ENCODE data around the gene PURA.

The PURA gene

DNA sequence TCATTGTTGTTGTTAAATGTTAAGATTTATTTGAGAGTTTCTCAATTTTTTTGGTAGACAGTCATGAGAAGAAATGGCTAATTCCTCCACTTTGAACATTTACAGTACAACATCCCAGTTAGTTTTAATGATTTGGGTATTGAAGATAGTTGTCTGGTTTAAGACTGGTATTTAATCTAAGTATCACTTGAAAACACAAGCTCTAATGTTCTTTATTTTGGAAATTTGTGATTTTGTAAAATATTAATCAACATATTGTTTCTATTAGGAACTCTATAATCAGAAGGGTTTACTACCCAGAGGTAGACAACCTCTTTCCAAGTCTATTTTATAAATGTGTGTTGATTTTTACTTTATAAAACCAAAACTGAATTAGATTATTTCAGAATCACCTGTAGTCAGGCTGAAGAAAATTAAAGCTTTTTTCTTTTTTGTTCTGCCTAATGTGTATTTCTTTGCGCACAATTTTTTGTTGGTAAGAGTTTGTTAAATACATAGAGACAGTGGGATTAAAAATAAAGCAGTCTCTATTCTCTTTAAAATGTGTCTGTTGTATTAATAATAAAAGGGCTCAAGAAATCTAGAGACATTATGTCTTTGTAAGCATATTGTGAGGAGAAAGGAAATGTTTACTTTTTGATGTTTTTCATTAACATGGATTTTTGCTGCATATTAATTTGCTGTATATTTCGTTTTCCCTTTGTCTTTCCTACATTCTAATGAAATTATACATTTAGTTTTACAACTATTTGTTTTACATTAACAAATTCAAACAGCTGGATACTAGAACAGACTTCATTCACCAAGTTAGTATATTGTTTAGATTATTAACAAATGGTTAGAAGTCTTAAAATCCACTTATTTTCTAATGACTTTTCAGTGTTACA is 3.9 kb upstream of the PURA start:
- DNase-seq (ENCODE audit: low read depth), result no peak

- no peak for DNase-seq (ENCODE audit: low read depth)
Observed at GRCh38 chr5:140110646-140110957, 3.3 kb upstream of the PURA start.

DNA sequence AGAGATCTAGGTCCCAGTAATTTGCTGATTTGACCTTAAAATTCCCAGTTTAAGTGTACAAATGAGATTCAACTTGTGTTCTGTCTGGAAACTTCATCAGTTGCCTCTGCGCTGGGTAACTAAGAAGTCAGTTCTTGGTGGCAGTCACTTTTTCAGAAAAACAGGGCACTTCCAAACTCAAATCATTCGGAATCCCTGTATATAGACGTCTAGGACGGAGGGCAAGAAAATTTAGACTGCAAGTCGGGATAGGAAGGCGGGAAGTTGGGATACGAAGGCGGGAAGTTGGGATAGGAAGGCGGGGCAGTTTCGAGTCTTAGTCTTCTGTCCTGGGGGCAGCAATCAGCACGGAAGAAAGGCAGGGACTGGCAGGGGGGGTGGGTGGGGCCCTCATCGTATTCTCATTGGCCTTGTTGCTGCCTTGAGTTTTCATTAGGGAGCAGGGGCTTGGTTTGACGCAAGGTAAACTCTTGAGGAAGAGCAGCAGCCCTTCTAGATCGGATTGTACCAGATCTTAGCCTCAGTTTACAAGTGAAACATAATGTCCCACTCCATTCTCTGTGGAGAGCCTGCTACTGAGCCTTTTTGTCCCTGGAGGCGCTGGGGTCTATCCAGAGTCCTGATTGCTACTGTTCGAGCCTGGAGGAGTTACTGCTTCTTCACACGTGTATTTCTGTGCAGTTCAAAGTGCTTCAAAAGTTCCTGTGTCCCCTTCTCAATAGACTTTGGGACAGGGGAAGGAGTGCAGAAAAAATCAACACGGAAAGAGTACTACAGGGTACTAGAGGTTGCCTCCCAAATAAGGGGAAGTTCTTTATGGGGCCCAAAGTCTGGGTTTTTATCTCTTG is 2.7 kb upstream of the PURA start:
- DNase-seq (ENCODE audit: low read depth), result no peak

GRCh38 chr5:140111859-140112551 is 1.9 kb upstream of the PURA start:
- no peak for DNase-seq (ENCODE audit: low read depth)

DNA sequence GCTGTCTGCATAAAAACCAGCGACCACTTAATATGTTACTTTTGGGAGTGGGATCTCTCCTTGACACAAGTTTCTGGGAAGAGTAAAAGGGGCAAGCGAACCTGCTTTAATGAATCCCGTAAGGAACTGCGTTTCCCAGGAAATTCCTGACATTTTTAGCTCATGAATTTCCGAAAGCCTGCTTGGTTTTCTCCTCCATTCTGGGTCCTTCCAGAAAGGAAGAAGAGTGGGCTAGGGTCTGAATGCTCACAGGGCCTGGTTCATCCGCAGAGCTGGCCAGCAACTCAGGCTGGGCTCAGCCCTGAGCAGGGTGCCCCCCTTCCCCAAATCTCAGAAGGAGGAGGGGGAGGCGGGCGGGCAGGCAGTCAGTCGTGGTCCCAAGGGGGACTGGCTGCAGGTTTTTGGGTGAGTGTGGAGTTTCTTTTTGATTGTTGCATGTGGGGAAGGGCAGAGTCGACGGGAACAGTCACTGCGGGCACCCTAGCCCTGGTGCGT is 1.2 kb upstream of the PURA start:
- no peak for DNase-seq (ENCODE audit: low read depth)

GRCh38 chr5:140113180-140113698 is 670 bp upstream of the PURA start:
- no peak for DNase-seq (ENCODE audit: low read depth)

GRCh38 chr5:140114341-140115185 is 654 bp downstream of the PURA start:
- DNase-seq (ENCODE audit: low read depth), result no peak

GRCh38 chr5:140115186-140115500 is 1.2 kb downstream of the PURA start:
- DNase-seq (ENCODE audit: low read depth), result no peak

DNA sequence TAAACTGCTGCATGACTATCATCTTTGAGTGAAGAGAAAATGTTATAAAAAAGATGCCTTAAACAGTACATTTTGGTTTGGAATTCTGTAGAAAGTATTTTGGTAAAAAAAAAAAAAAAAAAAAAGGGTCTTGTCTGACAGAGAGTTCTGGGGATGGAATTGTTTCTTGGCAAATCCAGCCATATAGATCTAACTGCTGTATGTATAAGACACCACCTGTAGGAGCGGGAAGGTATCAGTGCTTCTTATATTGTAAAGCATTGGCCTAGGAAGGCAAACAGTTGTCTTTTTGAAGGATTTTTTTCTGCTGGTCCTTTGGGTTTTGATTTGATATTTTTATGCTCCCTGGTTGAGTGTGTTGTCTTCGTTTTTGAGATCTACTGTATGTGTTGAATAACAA is 2.8 kb downstream of the PURA start:
- no peak for DNase-seq (ENCODE audit: low read depth)

GRCh38 chr5:140117523-140117922 is 3.6 kb downstream of the PURA start:
- no peak for DNase-seq (ENCODE audit: low read depth)

- no peak for DNase-seq (ENCODE audit: low read depth)
Observed at GRCh38 chr5:140118302-140118936, 4.5 kb downstream of the PURA start.

DNA sequence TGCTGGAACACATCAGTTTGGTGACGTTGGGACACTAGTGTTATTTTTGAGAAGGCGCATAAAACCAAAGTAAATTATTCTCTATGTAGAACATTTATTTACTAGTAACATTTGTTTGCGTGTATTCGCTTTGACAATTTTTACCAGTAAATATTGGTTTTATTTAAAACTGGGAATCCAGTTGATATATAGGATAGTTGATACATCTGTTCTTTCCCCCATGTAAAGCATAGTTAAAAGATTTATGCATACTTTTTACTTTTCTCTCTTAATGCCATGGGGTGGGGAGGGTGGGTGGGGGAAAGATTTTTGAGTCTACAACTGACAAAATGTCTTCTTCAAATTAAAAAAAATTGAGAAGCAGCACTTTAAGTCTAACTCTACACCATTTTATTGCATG is 11.7 kb downstream of the PURA start, which contains the start of gene IGIP:
Gene IGIP, plus strand, starts transcription at position 301 of the 400 bp plus-strand sequence. CDS start 2,540 bp downstream, outside the sequence.
- no peak for DNase-seq (ENCODE audit: low read depth)

- no peak for DNase-seq (ENCODE audit: low read depth)
Observed at GRCh38 chr5:140126315-140127012, 12.6 kb downstream of the PURA start.

GRCh38 chr5:140128376-140128775 is 14.5 kb downstream of the PURA start:
- DNase-seq (ENCODE audit: low read depth), result no peak

DNA sequence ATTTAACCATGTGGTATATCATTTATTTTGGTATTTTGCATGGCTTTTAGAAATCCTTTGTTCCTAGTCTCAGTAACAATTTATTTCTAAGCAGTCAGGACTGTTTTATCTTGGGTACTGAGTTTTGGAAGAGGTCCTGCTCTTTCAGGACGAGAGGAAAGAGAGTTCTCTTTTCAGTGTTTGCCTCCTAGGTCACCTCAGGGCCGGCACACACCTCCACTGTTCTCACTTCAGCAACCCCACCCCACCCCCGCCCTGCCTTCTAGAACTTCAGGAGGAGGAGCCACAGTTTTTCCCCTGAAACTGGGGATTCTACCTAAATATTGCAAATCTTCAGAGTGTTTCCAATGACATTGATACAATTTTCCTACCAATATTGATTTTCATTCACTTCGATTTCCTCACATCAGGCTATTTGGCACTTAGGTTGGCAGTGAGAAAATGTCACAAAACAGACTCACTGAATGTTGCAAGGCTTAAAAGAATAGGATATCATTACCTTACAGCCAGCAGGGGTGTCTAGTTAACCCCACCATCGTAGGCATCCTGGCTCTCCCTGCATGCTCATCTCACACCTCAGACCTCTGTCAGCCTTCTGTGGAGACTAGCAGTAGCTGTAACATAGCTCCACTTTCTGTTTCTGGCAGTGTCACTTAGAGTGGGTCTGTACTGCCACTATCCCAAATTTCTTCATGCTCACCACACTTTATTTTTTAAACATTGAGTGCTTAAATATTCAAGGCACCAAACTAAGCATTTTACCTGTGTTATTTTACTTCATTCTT is 17.2 kb downstream of the PURA start:
- DNase-seq (ENCODE audit: low read depth), result no peak

- DNase-seq (ENCODE audit: low read depth), result peak; percentile 91
Observed at GRCh38 chr5:140131967-140132409, 18.1 kb downstream of the PURA start.

- no peak for DNase-seq (ENCODE audit: low read depth)
Observed at GRCh38 chr5:140133514-140134167, 19.7 kb downstream of the PURA start.

DNA sequence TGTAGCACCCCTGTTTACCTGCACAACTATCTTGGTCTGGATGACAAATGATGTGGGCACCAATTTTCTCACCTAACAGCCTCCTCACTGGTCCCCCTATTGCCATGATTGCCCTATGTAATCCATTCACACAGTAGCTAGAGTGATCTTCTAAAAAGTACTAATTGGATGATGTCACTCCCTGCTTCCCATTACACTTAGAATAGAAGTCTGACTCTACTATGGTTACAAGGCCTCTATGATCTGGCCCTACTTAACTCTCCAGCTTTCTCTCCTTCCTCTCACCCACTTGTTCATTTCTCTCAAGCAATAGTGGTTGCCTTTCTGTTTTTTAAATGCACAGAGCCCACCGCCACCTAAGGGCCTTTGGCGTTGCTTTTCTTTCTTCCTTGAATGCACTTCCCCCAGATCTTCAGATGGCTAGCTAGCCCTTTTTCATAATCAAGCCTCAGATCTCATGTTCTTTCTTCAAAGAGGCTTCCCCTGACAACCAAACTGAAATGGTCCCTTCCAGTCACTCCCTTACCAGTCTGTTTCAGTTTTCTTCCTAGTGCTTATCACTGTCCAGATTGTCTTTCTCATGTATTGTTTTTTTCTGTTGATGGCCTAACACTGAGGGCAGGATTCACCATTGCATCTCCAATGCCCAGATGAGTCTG is 20.5 kb downstream of the PURA start:
- no peak for DNase-seq (ENCODE audit: low read depth)

Measured in stromal cell of bone marrow (primary cell).